H9 (cell line): Measurements from ENCODE around the gene CBX5. TPM values are rescaled to one million over a fixed set of nuclear protein-coding genes. Genes with fewer than 3 reads are reported as not detected.

Source experiments
- DNase-seq: peaks from one replicate; pipeline ENCODE4 v3.0.0-alpha.2; 2017
- H2AFZ ChIP-seq: one replicate; pipeline ENCODE4 v1.6.1; 2013; ENCODE audit warnings: mild to moderate bottlenecking, low read length, control low read depth, moderate library complexity
- H2AK5ac ChIP-seq: 2 replicates; pipeline ENCODE4 v1.6.1; 2013; ENCODE audit warnings: low read length, control low read depth, mixed read lengths; ENCODE audit not compliant: insufficient read length
- H2BK120ac ChIP-seq: one replicate; pipeline ENCODE4 v1.6.1; 2013; ENCODE audit warnings: low read depth, mild to moderate bottlenecking, low read length, control low read depth, inconsistent platforms; ENCODE audit not compliant: poor library complexity, severe bottlenecking
- H2BK12ac ChIP-seq: 2 replicates; pipeline ENCODE4 v1.6.1; 2013; ENCODE audit warnings: low read length, control low read depth, mixed read lengths, low read depth; ENCODE audit not compliant: insufficient read length
- H2BK15ac ChIP-seq: 2 replicates; pipeline ENCODE4 v1.6.1; 2013; ENCODE audit warnings: low read depth, low read length, control low read depth
- H2BK20ac ChIP-seq: one replicate; pipeline ENCODE4 v1.6.1; 2013; ENCODE audit warnings: low read depth, mild to moderate bottlenecking, low read length, control low read depth, inconsistent platforms; ENCODE audit not compliant: poor library complexity, severe bottlenecking
- H2BK5ac ChIP-seq: 2 replicates; pipeline ENCODE4 v1.6.1; 2013; ENCODE audit warnings: low read length, control low read depth, mixed read lengths; ENCODE audit not compliant: insufficient read length
- H3K14ac ChIP-seq: 2 replicates; pipeline ENCODE4 v1.6.1; 2013; ENCODE audit warnings: low read length, control low read depth; ENCODE audit not compliant: insufficient read depth
- H3K18ac ChIP-seq: 2 replicates; pipeline ENCODE4 v1.6.1; 2013; ENCODE audit warnings: low read depth, mild to moderate bottlenecking, mixed read lengths, low read length, control low read depth; ENCODE audit not compliant: insufficient read length
- H3K23ac ChIP-seq: 2 replicates; pipeline ENCODE4 v1.6.1; 2013; ENCODE audit warnings: low read length, control low read depth, mixed read lengths, low read depth; ENCODE audit not compliant: insufficient read length
- H3K23me2 ChIP-seq: 2 replicates; pipeline ENCODE4 v1.6.1; 2013; ENCODE audit warnings: low read depth, mild to moderate bottlenecking, mixed read lengths, low read length, control low read depth; ENCODE audit not compliant: insufficient read length, poor library complexity, severe bottlenecking
- H3K27ac ChIP-seq: 2 replicates; pipeline ENCODE4 v1.5.1; 2013; ENCODE audit warnings: low read length, control low read depth, mixed read lengths, low read depth; ENCODE audit not compliant: insufficient read length
- H3K27me3 ChIP-seq: 2 replicates; pipeline ENCODE4 v1.6.1; 2013; ENCODE audit warnings: low read length, control low read depth, inconsistent platforms; ENCODE audit not compliant: insufficient read depth
- H3K4ac ChIP-seq: 2 replicates; pipeline ENCODE4 v1.6.1; 2013; ENCODE audit warnings: low read depth, mild to moderate bottlenecking, control low read depth, inconsistent platforms, low read length, moderate library complexity
- H3K4me1 ChIP-seq: 2 replicates; pipeline ENCODE4 v1.6.1; 2013; ENCODE audit warnings: low read length, control low read depth, inconsistent platforms; ENCODE audit not compliant: insufficient read depth
- H3K4me2 ChIP-seq: 2 replicates; pipeline ENCODE4 v1.6.1; 2013; ENCODE audit warnings: low read length, control low read depth, mixed read lengths; ENCODE audit not compliant: insufficient read length, insufficient read depth
- H3K56ac ChIP-seq: 2 replicates; pipeline ENCODE4 v1.6.1; 2013; ENCODE audit warnings: low read depth, mild to moderate bottlenecking, mixed read lengths, low read length, control low read depth; ENCODE audit not compliant: insufficient read length
- H3K79me1 ChIP-seq: 2 replicates; pipeline ENCODE4 v1.6.1; 2013; ENCODE audit warnings: low read depth, mild to moderate bottlenecking, moderate library complexity, low read length, control low read depth, inconsistent platforms; ENCODE audit not compliant: insufficient read depth, poor library complexity, severe bottlenecking
- H3K79me2 ChIP-seq: 2 replicates; pipeline ENCODE4 v1.6.1; 2013; ENCODE audit warnings: low read length, control low read depth, inconsistent platforms; ENCODE audit not compliant: insufficient read depth
- H3K9ac ChIP-seq: 2 replicates; pipeline ENCODE4 v1.6.1; 2013; ENCODE audit warnings: low read length, control low read depth, mixed read lengths; ENCODE audit not compliant: insufficient read length; ENCODE audit errors: extremely low read depth
- H3K9me3 ChIP-seq: one replicate; pipeline ENCODE4 v1.6.1; 2013; ENCODE audit warnings: low read depth, low read length, inconsistent platforms; ENCODE audit not compliant: control insufficient read depth
- H3T11ph ChIP-seq: one replicate; pipeline ENCODE4 v1.6.1; 2013; ENCODE audit warnings: mild to moderate bottlenecking, low read length, control low read depth, inconsistent platforms
- H4K20me1 ChIP-seq: one replicate; pipeline ENCODE4 v1.6.1; 2013; ENCODE audit not compliant: control insufficient read depth, insufficient read length, insufficient read depth
- H4K5ac ChIP-seq: 2 replicates; pipeline ENCODE4 v1.6.1; 2013; ENCODE audit warnings: low read depth, mild to moderate bottlenecking, mixed read lengths, low read length, control low read depth; ENCODE audit not compliant: insufficient read length
- H4K8ac ChIP-seq: replicated peaks from 2 replicates; pipeline ENCODE4 v1.6.1; 2013; ENCODE audit warnings: low read length, control low read depth, mixed read lengths, low read depth; ENCODE audit not compliant: insufficient read length
- H4K91ac ChIP-seq: 2 replicates; pipeline ENCODE4 v1.6.1; 2013; ENCODE audit warnings: low read depth, mild to moderate bottlenecking, moderate library complexity, mixed read lengths, low read length, control low read depth; ENCODE audit not compliant: insufficient read length
- H3K27ac Mint-ChIP-seq, 3 experiments: 2 replicates in 2 of 3; 3 replicates in 1 of 3; pipeline ENCODE4 v1.8.0; 2020 to 2021; ENCODE audit warnings: mixed read lengths in 3 of 3, mild to moderate bottlenecking in 1 of 3, moderate library complexity in 1 of 3
- H3K27me3 Mint-ChIP-seq: 2 replicates; pipeline ENCODE4 v1.8.0; 2021; ENCODE audit warnings: low read depth, mild to moderate bottlenecking, moderate library complexity, mixed read lengths
- H3K36me3 Mint-ChIP-seq, 3 experiments: 2 replicates in 2 of 3; 3 replicates in 1 of 3; pipeline ENCODE4 v1.8.0; 2020 to 2021; ENCODE audit warnings: low read depth in 3 of 3, mixed read lengths in 3 of 3; ENCODE audit not compliant: insufficient read depth in 1 of 3
- H3K4me1 Mint-ChIP-seq, 2 experiments: 2 replicates each; pipeline ENCODE4 v1.8.0; 2020; ENCODE audit warnings: mixed read lengths in 2 of 2
- H3K4me3 Mint-ChIP-seq, 2 experiments: 2 replicates in 1 of 2; 3 replicates in 1 of 2; pipeline ENCODE4 v1.8.0; 2020 to 2021; ENCODE audit warnings: mild to moderate bottlenecking in 2 of 2, mixed read lengths in 2 of 2, moderate library complexity in 1 of 2
- H3K9me3 Mint-ChIP-seq, 2 experiments: 2 replicates in 1 of 2; 3 replicates in 1 of 2; pipeline ENCODE4 v1.8.0; 2020; ENCODE audit warnings: mild to moderate bottlenecking in 2 of 2, mixed read lengths in 2 of 2, moderate library complexity in 1 of 2
- CTCF ChIP-seq: fragments of 200-600 bp; sonication (generic); conservative IDR thresholded peaks from 3 replicates; pipeline ENCODE4 v1.8.0; 2021; ENCODE audit warnings: antibody characterized with exemption, mild to moderate bottlenecking
- WGBS: extraction: QIAGEN DNeasy Blood & Tissue Kit; methylation state at CpG from one replicate; pipeline ENCODE4 v1.1.7; 2013; ENCODE audit warnings: missing lambda C conversion rate, low lambda C conversion rate, mixed read lengths; ENCODE audit not compliant: insufficient read length; ENCODE audit errors: extremely low coverage; 5-methylcytosine and 5-hydroxymethylcytosine counted together
- total RNA-seq: library from RNA; stranded (reverse); gene quantifications from 2 replicates; pipeline ENCODE4 v1.2.1, GENCODE V29; 2021

The CBX5 gene
- total RNA-seq, 1 experiment from 2014 or later = 206 TPM

- H3K9me3 ChIP-seq = no peaks in the 10 kb centered on the region
- H3K23ac ChIP-seq = no peak overlapping the region
- no peaks in the 10 kb centered on the region for H4K20me1 ChIP-seq
- no peaks in the 10 kb centered on the region for H3K9me3 Mint-ChIP-seq
- H3K27ac ChIP-seq = no peak overlapping the region
- TF ChIP-seq CTCF = no peak
- peaks cover 18 to 26% of the 10 kb centered on the region in 2 experiments for H3K4me1 Mint-ChIP-seq
- H3K36me3 Mint-ChIP-seq = peaks cover 23 to 27% (median 24%) of the 10 kb centered on the region in 3 experiments
- H3K27me3 Mint-ChIP-seq = no peaks in the 10 kb centered on the region; the same call in 1 of the 2 replicates
- H2BK20ac ChIP-seq = no peak overlapping the region
- no peak overlapping the region for H3K4ac ChIP-seq
- no peak overlapping the region for H3K56ac ChIP-seq
- H3K27ac Mint-ChIP-seq = peak overlapping the region in 2 of 3 experiments; percentile 13 to 45; a peak in 2 of 7 replicates
- no peak overlapping the region for H2BK15ac ChIP-seq
- no peaks in the 10 kb centered on the region for H3K79me1 ChIP-seq
- no peak overlapping the region for H2BK120ac ChIP-seq
- H3K9ac ChIP-seq = peak overlapping the region; percentile 33
- H2AFZ ChIP-seq = no peak overlapping the region
- no peak overlapping the region for H4K91ac ChIP-seq
- no peak overlapping the region for H3K14ac ChIP-seq
- no peaks in the 10 kb centered on the region for H3K4me1 ChIP-seq
- no peaks in the 10 kb centered on the region for H3K27me3 ChIP-seq
- DNase-seq = no peak
- H3K23me2 ChIP-seq = peaks cover 7% of the 10 kb centered on the region
- no peak overlapping the region for H2AK5ac ChIP-seq
- H2BK12ac ChIP-seq = no peak overlapping the region
- no peak overlapping the region; a peak in 1 of 5 replicates for H3K4me3 Mint-ChIP-seq
- no peak overlapping the region for H3T11ph ChIP-seq
- no peak overlapping the region for H4K8ac ChIP-seq
- no peak overlapping the region for H3K4me2 ChIP-seq
- H3K18ac ChIP-seq = no peak overlapping the region
- H4K5ac ChIP-seq = no peak overlapping the region
- H2BK5ac ChIP-seq = no peak overlapping the region
- H3K79me2 ChIP-seq = peaks cover 16% of the 10 kb centered on the region; the same call in 1 of the 2 replicates
- WGBS = no CpG with 5 or more reads among the region's 3 CpGs
Observed at GRCh38 chr12:54276368-54276767, 3.6 kb downstream of the CBX5 start.
